HG02763 (cell line): ENCODE data around the gene CFAP251.

ENCODE experiments used
- ATAC-seq: cut with Tn5 transposase; IDR thresholded peaks from one replicate; pipeline ENCODE4 v1.9.1; 2021; ENCODE audit warnings: mild to moderate bottlenecking, moderate library complexity; ENCODE audit not compliant: unreplicated experiment

Gene CFAP251

DNA sequence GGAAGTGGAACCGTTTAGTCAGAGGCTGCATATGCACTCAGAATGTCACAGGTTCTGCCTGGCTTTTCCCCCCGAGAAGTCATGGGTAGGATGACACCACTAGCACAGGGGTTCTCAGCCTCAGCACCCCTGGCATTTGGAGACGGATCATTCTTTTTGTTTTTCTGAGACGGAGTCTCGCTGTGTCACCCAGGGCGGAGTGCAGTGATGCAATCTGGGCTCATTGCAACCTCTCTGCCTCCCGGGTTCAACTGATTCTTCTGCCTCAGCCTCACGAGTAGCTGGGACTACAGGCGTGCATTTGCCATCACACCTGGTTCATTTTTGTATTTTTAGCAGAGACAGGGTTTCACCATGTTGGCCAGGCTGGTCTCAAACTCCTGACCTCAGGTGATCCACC lies 131.4 kb downstream of the CFAP251 start:
- no peak for ATAC-seq

DNA sequence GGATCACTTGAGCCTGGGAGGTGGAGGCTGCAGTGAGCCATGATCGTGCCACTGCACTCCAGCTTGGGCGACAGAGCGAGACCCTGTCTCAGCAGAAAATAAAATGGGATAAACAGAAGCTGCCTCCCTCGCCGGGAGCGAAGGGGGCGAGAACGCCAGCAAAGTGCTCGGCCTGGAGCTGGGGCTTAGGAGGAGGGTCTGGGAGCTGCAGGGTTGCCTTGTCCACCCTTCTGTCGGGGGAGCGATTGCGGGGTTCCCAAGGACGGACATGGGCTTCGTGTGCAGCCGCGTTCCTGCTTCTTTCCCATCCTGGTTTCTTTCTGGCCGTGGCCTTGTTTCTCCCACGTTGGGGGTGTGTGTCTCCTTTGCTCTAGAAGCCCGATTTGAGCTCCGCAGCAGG lies 132.3 kb downstream of the CFAP251 start:
- ATAC-seq = no peak

DNA sequence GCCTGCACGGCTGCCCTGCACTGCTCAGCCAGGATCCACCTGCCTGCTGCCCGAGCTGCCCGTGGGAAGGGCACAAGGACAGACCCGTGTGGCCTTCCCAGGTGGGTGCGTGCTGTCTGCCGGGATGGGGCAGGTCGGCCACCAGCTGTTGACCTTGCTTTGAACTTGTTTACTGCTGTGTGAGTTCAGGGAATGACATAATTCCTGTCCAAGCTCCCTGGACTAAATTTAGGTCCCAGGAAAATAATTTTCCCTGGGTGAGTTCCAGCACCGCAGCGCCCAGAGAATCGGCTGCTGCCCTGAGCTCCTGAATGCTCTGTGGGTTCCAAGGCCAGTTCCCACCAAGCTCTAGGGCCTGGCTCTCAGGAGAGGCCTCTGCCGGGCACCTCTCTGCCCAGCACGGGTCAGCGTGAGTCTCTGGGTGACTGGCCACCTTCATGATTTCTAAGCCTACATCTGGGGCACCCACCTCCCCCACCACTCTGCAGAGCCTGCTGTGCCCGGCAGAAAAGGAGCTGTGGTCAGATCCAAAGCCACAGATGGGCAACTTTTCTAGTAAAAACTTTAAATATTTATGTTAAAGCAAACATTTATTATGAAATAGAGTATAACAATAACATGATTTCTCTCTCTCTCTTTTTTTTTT lies 133.0 kb downstream of the CFAP251 start:
- ATAC-seq = no peak

GRCh38 chr12:122052285-122052684 lies 133.9 kb downstream of the CFAP251 start:
- no peak for ATAC-seq
